Measurements from ENCODE around the gene TEKT2. TPM values are rescaled to one million over a fixed set of nuclear protein-coding genes. Genes with fewer than 3 reads are reported as not detected.

Gene TEKT2
- total RNA-seq, 1 experiment from 2014 or later, result 0.20 TPM

- no peak overlapping the region for H2BK12ac ChIP-seq (ENCODE audit: insufficient read length, low read depth, low read length)
- no peak overlapping the region for H2BK120ac ChIP-seq (ENCODE audit: low read depth, low read length, poor library complexity, severe bottlenecking)
- H3K23me2 ChIP-seq (ENCODE audit: insufficient read length, low read depth, low read length, poor library complexity, severe bottlenecking), result no peaks in the 10 kb centered on the region
- H2BK15ac ChIP-seq (ENCODE audit: low read depth, low read length), result no peak overlapping the region
- H3K4me1 ChIP-seq (ENCODE audit: insufficient read depth, low read length), result no peaks in the 10 kb centered on the region
- TF ChIP-seq CTCF (conservative IDR thresholded peaks at IDR 0.05), result no peak
- no peak overlapping the region for H3K4ac ChIP-seq (ENCODE audit: low read depth, low read length)
- no peak overlapping the region for H4K8ac ChIP-seq (replicated peaks; ENCODE audit: insufficient read length, low read depth, low read length)
- Mint-ChIP-seq H3K27me3 (ENCODE audit: low read depth) (no peaks in the 10 kb centered on the region; the same call in 1 of the 2 replicates), H3K4me1 (peaks cover 0 to 2% of the 10 kb centered on the region in 2 experiments; a peak in 2 of 4 replicates), H3K36me3 (ENCODE audit: insufficient read depth in 1 of 3, low read depth in 3 of 3) (no peaks in the 10 kb centered on the region; a peak in 1 of 7 replicates), H3K4me3 (no peak overlapping the region), H3K27ac (no peak overlapping the region), H3K9me3 (no peaks in the 10 kb centered on the region)
- no peak overlapping the region for H3K56ac ChIP-seq (ENCODE audit: insufficient read length, low read depth, low read length)
- H2BK20ac ChIP-seq (ENCODE audit: low read depth, low read length, poor library complexity, severe bottlenecking), result no peak overlapping the region
- no peaks in the 10 kb centered on the region for H3K79me2 ChIP-seq (ENCODE audit: insufficient read depth, low read length)
- H4K20me1 ChIP-seq (ENCODE audit: control insufficient read depth, insufficient read depth, insufficient read length), result no peaks in the 10 kb centered on the region
- no peak overlapping the region for H2AFZ ChIP-seq (ENCODE audit: low read length)
- no peak overlapping the region for H2BK5ac ChIP-seq (ENCODE audit: insufficient read length, low read length)
- H3K9me3 ChIP-seq (ENCODE audit: control insufficient read depth, low read depth, low read length), result no peaks in the 10 kb centered on the region
- H3K23ac ChIP-seq (ENCODE audit: insufficient read length, low read depth, low read length), result no peak overlapping the region
- H3K27me3 ChIP-seq (ENCODE audit: insufficient read depth, low read length), result no peaks in the 10 kb centered on the region
- WGBS (ENCODE audit: extremely low coverage, insufficient read length, low lambda C conversion rate), result no CpG with 5 or more reads among the region's 9 CpGs
- H3K4me2 ChIP-seq (ENCODE audit: insufficient read depth, insufficient read length, low read length), result no peak overlapping the region
- H2AK5ac ChIP-seq (ENCODE audit: insufficient read length, low read length), result no peak overlapping the region
- H4K91ac ChIP-seq (ENCODE audit: insufficient read length, low read depth, low read length), result no peak overlapping the region
- H3T11ph ChIP-seq (ENCODE audit: low read length), result no peak overlapping the region
- no peak overlapping the region for H3K14ac ChIP-seq (ENCODE audit: insufficient read depth, low read length)
- H3K9ac ChIP-seq (ENCODE audit: extremely low read depth, insufficient read length, low read length), result no peak overlapping the region
- H3K27ac ChIP-seq (ENCODE audit: insufficient read length, low read depth, low read length), result no peak overlapping the region
- H3K79me1 ChIP-seq (ENCODE audit: insufficient read depth, low read depth, low read length, poor library complexity, severe bottlenecking), result no peaks in the 10 kb centered on the region
- DNase-seq, result no peak
- no peak overlapping the region for H4K5ac ChIP-seq (ENCODE audit: insufficient read length, low read depth, low read length)
- H3K18ac ChIP-seq (ENCODE audit: insufficient read length, low read depth, low read length), result no peak overlapping the region
Measured at GRCh38 chr1:36107394-36107793, 23.5 kb downstream of the TEKT2 start.

Data from H9 (cell line).